RPMI7951 (cell line): ENCODE data around the gene MAML3. TPM values are rescaled to one million over a fixed set of nuclear protein-coding genes. Genes with fewer than 3 reads are reported as not detected.

ENCODE experiments used
- DNase-seq: peaks from one replicate; pipeline ENCODE4 v3.0.0-alpha.2; 2012; ENCODE audit warnings: low read depth
- total RNA-seq: library from RNA; depleted of rRNA; stranded (reverse); fragments of >200 nt; shearing (Covaris generic); gene quantifications from 2 replicates; pipeline ENCODE4 v1.2.3, GENCODE V29; 2014

Gene MAML3
- total RNA-seq, 1 experiment from 2014 or later: 3.2 TPM

DNA sequence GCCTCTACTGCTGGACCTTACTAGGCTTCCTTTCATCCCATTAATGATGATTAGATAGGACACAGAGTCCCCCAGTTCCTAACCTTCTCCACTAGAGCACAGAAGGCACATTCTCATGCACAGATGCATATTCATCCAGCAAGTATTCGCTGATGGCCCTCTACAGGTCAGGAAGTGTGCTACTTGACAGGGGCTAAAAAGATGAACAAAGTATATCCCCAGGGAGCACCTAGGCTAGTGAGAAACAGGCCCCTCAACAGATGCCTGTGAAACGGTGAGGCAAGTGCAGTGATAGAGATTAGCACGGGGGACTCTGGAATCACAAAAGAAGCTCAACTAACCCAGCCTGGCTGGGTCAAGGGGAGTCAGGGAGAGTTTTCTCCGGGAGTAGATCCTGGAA is 392.5 kb downstream of the MAML3 start:
- DNase-seq: peak; percentile 39

DNA sequence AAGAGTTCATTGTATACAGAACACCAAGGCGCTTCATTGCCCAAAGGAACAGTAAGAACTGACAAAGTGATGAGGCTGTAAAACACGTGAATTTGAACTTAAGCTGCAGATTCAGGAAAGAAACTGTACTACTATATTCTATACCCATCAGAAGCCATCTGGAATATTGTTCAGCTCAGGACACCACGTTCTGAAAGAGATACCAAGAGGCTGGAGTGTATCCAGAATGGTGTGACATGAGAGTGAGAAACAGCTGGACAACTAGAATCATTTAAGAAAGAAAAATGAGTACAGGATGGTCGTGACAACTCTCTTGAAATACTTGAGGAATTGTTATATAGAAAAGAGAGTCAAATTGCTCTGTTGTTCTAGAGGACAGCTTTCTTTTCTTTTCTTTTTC is 393.4 kb downstream of the MAML3 start:
- DNase-seq: no peak

DNA sequence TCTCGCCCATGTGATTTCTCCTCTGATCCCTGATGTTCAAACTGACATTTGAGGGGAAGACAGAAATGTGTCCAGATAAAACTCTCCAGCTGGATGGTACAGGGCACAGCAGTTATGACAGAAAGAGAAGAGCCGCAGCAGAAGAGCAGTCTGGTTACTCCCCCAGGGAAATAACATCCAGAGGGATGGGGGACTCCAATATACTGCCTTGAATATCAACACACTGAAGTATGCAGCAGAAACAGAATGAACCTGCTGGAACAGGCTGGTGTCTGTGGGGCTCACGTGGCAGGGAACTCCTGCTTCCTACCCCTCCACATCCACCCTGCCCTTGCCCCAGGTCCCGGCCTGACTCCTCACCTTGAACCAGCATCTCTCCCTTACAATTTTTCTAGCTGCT is 394.9 kb downstream of the MAML3 start:
- DNase-seq: no peak

DNA sequence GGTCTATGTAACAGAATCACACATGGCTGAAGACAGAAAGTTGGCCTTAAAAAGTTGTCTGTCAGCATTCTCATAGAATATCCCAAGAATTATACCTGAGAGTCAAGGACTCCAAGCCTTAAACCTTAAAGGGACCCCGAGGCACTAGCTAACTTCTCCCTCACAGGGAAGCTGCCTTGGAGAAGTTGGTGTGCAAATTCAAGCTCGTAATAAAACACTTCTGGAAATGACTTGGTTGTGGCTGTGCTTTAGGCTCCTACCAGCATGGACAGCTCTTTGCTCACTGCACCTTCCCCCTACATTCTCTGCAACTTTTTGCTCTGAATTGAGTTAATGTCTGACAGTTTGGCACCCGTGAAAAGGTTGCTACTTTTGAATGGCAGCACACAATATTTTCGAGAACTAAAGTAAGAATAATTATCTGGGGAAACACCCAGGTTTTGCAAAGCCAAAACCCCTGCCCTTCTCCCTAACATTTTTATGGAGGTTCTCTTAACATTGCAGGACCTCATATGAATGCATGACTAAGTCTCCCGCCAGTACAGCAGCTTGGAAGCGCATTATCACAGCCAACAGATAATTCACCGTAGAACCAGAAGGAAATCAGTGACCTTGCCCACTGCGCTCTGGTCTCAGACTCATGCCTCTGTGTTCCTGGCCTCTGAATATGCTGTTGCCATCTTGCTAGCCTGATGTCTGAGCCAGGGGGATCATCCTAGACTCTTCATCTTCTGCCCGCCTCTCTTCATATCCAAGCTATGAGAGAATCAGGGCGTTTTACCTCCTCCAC is 397.4 kb downstream of the MAML3 start:
- no peak for DNase-seq

DNA sequence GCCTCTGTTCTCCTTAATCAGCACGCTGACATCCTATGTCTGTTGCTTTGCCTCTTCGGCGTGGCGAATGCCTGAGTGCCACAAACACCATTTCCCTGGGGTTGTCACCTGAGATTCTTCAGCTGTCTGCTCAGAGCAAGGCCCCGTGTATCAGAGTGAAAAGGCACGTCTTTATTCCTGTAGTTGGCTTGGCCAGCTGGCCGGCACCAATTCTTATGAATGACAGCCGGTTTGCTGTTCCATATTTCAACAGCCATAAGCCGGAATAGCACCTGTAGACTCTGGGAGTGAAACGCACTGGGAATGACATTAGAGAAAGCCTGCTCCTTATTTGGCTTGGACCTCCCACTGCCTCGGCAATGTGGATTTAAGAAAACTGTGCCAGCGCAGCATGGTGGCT is 399.0 kb downstream of the MAML3 start:
- DNase-seq: no peak

DNA sequence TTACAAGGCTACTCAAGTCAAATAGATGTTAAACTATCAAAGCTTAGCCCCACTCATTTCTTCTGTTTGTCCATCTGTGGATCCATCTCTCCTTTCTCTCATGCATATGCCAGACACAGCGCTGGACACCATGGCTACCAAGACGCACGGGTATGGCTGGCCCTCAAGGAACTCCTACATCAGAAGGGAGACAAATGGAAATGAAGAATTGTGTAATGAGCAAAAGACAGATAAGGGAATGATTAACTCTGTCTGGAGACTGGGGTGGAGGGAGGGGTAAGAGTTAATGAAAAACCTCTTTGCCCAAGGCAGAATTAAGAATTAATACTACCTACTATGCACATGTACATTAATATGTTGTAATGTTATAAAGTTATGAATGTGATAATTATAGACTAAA is 400.3 kb downstream of the MAML3 start:
- no peak for DNase-seq

DNA sequence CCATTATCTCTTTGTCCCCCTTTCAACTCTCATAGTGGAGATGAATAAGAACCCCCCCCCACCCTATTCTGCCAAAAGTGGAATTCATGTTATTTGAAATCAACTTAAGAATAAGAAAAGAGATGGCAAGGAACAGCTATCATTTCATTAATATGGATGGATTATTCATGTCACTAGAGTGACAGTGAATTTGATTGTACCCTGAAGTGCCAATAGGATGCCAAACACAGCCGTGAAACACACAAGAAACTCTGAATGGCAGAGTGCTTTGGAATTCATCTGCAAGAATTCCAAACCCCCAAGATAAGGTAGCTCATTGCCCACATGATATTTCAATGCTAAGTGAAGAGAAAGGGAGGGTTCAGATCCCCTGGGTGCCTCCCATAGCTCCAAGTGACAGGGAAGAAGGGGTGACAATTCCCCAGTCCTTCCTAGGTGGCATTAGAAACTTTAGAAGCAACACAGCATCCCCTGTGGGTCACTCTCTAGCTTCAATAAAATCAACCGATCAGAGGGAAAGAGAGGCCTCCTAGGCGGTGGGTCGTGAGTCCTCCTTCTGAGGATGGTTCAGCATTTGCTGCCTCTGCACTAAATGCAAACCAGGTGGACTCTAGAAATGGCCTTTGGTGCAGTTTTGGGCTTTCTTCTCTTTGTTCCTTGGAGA is 404.0 kb downstream of the MAML3 start:
- DNase-seq: no peak

DNA sequence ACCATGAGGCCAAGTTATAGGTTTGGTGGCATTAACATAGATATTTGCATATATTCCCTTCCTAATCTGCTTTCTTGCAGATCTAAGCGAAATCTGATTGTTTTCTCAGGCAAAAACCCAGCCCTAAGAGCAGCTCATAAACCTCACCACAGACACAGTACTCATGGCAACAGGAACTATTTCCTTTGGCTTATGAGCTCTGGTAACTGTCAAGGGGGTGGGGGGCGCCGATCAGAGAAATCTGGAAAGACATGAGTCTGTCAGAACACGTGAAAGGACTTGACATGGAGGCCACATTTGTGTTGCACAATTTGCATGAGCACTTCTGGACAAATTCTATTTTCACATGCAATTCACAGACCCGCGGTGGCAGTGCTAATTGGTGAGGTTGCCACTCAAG is 404.6 kb downstream of the MAML3 start:
- DNase-seq: no peak

DNA sequence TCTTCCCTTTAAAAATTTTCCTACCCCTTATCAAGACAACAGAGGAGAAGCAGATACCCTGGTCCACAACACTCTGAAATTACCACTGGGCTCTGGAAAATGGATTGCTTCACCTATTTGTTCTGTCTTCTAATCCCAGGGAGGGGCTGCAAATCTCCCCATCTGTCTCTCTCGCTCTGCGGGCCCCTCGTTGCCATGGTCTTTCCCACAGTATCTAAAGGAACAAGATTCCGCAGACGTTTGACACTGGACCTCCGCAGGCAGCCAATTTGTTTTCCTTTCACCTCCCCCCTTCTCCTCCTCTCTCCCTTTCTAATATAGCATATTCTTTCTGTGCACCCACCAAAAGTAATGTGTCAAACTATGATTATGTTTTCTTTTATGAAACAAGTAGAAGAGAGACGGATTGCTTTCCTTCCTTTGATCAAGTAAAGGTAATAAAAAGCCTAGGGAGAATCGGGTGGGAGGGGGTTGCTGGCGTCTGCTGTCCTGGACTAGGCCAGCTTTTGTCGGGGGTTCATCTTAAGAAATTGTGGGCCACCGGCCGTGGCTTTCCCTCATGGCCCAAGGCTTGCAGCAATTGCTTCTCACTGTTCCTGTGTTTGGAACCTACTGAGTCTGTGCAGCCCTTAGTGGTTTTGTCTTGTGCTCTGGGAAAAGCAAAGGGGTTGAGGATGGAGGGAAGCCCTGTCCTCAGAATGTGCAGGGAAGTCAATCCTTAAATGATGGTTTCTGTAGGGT is 407.4 kb downstream of the MAML3 start:
- no peak for DNase-seq

DNA sequence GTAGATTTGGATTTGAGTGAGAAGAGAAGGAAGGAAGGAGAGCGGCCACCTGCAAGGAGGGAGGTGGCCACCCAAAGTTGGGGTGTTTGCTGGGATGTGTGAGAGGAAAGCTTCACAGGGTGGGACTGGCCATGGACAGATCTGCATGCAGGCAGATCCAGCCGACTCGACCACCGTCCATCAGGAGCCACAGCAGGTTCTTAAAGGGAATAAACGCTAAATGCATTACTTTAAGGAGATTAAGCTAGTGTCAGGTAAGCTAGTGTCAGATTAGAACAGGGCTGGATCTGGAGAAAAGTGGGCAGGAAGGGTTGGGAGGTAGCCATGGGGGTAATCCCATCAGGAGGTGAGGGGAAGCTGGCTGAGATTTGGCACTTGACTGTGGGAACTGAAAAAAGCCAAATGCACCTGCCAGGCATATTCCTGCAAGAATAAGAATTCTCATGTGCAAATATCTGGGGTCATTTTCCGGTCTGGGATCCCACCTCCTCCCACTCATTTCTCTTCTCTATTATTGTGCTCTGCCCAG is 408.8 kb downstream of the MAML3 start:
- no peak for DNase-seq

DNA sequence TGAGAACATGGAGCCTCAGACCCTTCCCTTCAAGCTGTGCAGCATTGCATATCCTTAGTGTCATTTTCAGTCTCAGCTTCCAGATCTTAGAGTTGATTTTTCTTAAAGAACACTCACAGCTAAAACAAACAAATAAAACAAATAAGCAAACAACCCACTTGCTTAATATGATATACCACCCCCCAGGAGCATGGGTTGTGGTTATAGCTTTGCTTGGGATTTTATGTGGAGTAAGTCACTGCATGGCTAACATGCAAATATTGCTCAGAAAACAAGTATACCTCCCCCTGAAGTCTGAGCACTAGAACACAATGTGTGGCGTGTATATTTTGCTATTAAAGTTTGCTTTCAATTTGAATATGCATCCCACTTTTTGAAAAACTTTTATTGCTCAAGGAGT is 409.8 kb downstream of the MAML3 start:
- DNase-seq: no peak

DNA sequence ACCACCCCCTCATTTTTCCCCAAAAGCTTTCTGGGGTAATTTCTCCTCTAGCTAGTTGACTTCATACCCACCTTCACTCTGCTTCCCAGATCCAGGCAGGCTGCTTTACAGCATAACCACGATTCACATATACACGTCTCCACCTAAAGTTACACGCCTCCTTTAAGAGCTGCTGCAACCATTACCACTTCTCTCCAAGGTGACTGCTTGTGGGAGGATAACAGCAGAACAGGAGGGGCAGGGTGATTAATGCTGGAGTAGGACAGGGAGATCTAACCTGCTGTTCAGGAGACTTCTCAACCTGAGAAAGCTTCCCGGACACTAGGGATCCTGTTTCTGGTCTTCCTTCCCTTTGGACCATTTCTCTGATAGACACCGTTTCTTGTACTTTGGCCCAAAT is 411.0 kb downstream of the MAML3 start:
- DNase-seq: no peak

DNA sequence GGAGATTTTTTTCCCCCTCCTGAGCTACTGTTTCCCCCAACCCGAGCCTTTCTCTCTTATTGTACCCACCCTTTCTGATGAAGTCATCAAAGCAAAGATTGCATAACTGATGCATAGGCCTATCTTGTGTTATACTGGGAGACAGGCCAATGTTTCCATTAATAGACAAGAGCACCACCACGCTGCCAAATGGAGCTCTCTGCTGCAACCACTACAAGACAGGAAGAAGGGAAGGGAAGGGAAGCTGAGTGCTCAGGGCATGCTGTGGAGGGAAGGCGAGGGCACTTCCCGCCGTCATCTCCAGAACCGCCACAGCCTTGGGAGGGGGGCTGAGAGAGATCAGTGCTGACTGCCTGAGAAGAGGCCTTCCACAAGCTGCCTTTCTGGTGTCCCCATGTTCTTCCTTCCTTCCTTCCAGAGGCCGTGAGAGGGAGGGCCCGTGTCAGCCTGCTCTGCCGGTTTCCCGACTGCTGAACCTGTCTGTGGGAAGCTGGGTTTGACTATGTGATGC is 413.4 kb downstream of the MAML3 start:
- DNase-seq: peak; percentile 88

DNA sequence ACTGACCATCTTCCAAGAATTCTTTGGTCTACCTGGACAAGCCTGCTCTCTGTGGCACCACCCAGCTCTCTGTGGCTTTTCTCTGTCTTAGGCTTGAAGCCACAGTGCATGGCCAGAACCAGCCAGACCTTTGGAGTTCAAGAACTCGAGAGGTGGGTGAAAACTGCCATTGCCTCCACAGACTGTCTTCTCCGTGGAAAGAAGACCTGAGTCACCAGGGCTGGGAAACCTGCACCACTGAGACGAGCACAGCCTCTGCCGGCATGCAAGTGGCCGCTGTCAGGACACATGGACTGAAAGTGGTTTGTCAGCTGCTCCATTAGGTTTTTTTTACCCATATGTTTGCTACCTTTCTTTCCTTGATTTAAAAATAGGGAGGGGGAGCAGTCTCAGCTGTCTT is 413.9 kb downstream of the MAML3 start:
- DNase-seq: no peak

DNA sequence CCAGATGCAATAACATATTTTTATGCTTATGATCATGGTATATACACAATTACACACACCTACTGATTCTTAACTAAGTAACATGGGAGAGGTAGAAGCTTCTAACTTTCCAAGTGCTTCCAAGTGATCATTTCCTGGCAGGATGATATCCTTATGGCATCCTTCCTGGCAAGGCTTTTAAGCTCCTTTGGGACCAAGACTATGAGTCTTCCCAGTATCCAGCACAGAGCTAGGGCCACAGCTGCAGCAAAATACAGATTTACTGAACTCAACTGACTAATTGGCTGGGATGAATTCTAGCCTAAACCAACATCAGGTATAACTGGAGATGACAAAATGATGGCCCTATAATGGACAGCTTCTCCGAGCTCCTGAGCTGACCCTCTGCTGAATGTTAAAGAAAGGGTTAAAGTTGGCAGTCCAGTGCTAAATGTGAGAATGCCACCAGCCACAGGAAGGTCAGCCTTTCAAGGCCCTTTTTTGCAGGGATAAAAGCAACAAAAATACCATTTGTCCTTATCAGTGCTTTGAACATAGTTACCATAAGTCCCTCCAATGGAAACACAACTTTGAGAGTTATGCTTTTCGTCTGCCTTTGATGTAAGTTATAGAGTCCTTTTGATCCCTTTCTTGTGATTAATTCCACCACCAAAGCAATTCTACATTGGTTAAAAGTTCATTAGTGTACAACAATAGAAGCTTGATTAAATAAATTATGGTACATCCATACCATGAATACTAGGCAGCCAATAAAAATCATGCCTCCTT is 415.0 kb downstream of the MAML3 start:
- DNase-seq: no peak

DNA sequence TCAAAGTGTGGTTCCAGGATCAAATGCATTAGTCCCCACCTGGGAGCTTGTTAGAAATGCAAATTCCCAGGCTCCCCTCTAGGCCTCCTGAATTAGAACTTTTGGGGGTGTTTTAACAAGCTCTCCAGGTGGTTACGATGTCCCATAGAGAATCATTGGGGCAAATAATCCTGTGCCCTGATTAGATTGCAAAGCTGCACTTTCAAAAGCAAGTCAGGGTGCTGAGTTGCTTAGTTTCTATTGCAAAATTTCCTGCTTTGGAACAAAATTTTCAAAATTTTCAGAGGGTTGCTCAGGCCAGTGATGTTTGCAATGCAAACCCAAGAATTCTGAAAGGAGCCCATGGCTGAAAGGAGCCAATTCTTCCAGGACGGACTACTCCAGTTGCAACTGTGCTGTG is 417.3 kb downstream of the MAML3 start:
- DNase-seq: no peak

DNA sequence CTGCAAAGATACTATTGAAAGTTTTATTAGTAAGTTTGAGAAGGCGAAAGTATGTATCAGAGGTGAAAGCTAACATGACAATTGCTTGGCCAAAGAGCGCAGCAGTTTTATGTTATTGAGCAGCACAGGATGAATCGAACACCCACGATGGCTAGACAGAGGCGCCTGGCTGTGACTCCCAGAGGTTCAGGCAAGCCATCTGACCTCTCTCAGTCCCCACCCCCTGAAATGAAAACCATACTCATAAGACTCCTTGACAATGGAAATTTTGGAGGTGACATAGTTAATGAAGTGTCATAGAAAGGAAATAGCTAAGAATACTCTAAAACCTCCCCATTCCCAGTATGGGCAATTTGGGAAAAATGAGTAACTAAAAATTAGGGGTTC is 417.7 kb downstream of the MAML3 start:
- DNase-seq: no peak

DNA sequence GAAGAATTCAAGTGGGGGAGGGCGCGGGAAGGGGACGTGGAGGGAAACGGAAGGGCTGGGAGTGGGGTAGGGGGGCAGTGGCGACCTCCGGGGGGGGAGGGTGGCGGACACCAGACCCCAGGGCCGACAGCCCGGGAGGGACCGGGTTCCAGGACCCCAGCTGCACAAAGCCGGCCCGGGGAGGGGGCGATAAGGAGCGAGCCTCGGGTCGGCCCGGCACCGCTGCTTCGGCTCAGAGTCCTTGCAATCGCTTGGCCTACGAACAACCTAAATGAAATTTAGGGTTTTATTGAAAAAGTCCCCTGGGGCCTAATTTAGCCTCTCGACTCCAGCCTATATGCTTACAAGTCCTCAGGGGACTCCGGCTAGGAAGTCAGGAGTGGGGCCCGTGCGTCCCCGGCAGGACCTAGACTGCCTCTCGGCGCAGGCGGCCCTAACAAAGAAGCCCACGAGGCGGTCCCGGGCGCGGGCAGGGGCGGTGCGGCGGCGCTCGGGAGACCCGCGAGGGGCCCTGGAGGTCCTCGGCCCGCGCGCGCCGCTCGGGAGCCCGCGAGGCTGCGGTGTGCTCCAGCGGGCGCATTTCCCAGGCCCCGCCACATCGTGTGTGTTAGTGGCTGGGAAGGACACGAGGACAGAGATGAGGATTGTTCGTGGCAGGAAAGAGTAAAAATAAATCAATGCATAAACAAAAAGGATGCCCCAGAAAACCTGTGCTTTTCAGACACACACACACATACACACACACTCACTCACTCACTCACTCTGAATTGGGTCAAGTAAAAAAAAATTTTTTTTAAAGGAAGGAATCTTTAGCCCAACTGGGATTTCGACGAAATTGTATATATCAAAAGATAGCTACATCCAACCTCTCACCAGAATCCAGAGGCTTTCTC is 418.4 kb downstream of the MAML3 start:
- peak; percentile 10 for DNase-seq

DNA sequence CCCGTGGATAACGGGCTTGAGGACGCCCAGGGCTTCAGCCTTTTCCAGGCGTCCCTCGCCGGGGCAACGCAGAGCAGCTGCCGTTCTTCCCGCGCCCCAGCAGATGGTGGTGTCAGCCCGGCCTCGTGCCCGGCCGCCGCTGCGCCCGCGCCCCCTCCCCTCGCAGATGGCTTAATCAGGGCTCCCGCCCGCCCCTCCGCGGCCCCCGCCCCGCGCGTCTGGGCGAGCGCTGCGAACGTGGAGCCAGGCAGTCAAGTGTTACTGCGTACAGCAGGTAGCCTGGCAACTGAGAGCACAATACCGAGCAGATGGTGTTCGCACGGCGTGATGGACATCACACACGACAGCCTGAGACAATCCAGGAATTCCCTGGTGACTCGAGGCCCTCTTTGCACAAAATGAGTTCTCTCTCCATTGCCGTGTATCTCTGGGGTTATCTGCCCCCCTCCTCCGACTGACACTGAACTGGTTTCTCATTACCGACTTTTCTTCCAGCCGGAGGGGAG is 419.1 kb downstream of the MAML3 start:
- peak; percentile 72 for DNase-seq

DNA sequence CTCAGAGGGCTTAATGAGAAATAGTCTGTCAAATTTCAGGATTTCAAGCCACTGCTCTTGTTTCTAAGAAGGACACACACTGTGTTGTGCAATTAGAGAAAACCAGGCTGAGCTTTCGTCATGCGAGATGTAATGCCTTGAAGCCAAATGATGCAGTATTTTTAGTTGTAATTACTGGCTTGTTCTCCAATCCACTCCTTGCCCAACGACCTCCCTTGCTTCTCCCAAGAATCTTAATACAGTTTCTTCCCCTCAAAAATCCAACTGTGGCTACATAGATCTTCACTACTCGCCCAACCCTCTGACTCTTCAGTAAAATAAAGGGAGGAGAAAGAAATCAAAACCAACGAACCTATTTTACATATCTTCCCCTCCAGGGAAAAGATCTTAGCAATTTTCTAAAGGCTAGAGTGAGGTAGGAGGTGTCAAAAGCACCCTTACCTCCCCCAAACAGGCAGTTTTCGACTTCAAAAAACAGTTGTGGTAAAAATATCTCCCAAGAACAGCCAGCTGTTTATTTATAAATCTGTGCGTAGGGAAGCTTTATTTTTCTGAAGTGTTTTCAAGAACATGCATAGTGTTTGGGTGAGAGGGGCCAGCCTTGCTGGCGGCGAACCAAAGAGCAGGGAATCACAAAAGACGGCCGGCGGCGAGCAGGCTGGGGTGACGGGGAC is 419.6 kb downstream of the MAML3 start:
- peak; percentile 54 for DNase-seq
